Activated CD4-positive, alpha-beta T cell treated with anti-CD3 and anti-CD28 coated beads, Interleukin-2, amount 10 ng/mL, durations not matched to agents 7 days and 5 days (primary cell): ENCODE results near the gene PMM2. TPM values are rescaled to one million over a fixed set of nuclear protein-coding genes. Genes with fewer than 3 reads are reported as not detected.

Experiments used
- CTCF ChIA-PET: fragments of 350-600 bp; sonication (Branson Sonifier 250); formaldehyde crosslinking; loops from one replicate; lab custom pipeline; 2021; ENCODE audit warnings: antibody characterized with exemption; lab: Charles Lee
- POLR2A ChIA-PET: fragments of 350-600 bp; sonication (Branson Sonifier 250); formaldehyde crosslinking; loops from one replicate; lab custom pipeline; 2021; ENCODE audit warnings: antibody characterized with exemption; lab: Charles Lee
- DNase-seq: peaks from one replicate; pipeline ENCODE4 v3.0.0-alpha.2; 2020
- H3K27ac Mint-ChIP-seq: one replicate; pipeline ENCODE4 v1.8.0; 2021; ENCODE audit warnings: mild to moderate bottlenecking, moderate library complexity, mixed read lengths
- H3K27me3 Mint-ChIP-seq: one replicate; pipeline ENCODE4 v1.8.0; 2021; ENCODE audit warnings: mixed read lengths
- H3K36me3 Mint-ChIP-seq: one replicate; pipeline ENCODE4 v1.8.0; 2021; ENCODE audit warnings: low read depth, mixed read lengths
- H3K4me1 Mint-ChIP-seq: one replicate; pipeline ENCODE4 v1.8.0; 2021; ENCODE audit warnings: mixed read lengths
- H3K4me3 Mint-ChIP-seq: one replicate; pipeline ENCODE4 v1.8.0; 2021; ENCODE audit warnings: mild to moderate bottlenecking, moderate library complexity, mixed read lengths
- H3K9me3 Mint-ChIP-seq: one replicate; pipeline ENCODE4 v1.8.0; 2021; ENCODE audit warnings: mixed read lengths
- total RNA-seq, 2 experiments: library from RNA; stranded (reverse); gene quantifications; one replicate each; pipeline ENCODE4 v1.2.3, GENCODE V29; 2021

PMM2 gene
- total RNA-seq, 2 experiments from 2014 or later, result 37.0 to 38.9 TPM

DNA sequence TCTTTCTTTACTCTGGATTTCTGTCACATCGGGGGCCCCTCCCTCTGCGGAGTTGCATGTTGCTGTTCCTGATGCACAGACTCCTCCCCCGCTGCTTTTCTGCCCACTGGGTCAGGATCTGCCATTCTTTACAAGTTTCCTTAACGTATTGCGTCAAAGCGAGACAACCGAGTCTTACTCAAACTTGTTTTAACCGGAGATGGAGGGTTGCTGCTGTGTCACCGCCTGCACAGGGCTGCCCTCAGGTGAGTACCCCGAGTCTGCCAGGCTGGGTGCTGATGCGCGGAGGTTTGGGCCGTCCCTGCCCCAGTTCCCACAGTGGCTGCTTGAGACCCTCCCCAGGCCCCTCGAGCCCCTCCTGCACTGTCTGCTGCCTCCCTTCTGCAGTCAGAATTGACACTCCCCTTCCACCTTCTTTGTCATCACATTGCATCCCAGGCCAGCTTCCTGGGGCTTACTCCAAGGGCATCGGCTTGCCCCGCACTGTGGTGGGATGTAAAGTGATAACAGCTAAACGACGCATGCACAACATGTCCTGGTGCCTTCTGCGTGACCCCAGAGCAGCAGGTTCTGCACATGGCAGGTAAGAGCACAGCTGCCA is 51.9 kb downstream of the PMM2 start:
- Mint-ChIP-seq H3K36me3 (peaks cover 30% of the 10 kb centered on the region), H3K27ac (peak overlapping the region; percentile 4), H3K27me3 (no peaks in the 10 kb centered on the region), H3K9me3 (no peaks in the 10 kb centered on the region), H3K4me1 (peaks cover 32% of the 10 kb centered on the region), H3K4me3 (no peak overlapping the region)
- no peak for DNase-seq
- ChIA-PET POLR2A (no interaction called here), CTCF (interaction anchor here (0.9 to 1.1 kb wide), 2 partner anchors 11 to 21 kb away, joined by 4 to 5 read pairs; no protein-coding TSS in a partner anchor)

GRCh38 chr16:8850279-8850885 is 52.7 kb downstream of the PMM2 start:
- H3K4me3 Mint-ChIP-seq, result no peak overlapping the region
- peak overlapping the region; percentile 84 for H3K27ac Mint-ChIP-seq

GRCh38 chr16:8851761-8852403 is 54.2 kb downstream of the PMM2 start:
- Mint-ChIP-seq H3K9me3 (no peaks in the 10 kb centered on the region), H3K36me3 (peaks cover 46% of the 10 kb centered on the region), H3K27me3 (no peaks in the 10 kb centered on the region), H3K27ac (peak overlapping the region; percentile 65), H3K4me1 (peaks cover 48% of the 10 kb centered on the region), H3K4me3 (no peak overlapping the region)
- ChIA-PET POLR2A (no interaction called here), CTCF (interaction anchor here (1.3 to 1.8 kb wide), 2 partner anchors 12 to 19 kb away, joined by 3 to 6 read pairs; no protein-coding TSS in a partner anchor)
- DNase-seq, result no peak

More at GRCh38 chr16:8850279-8850885, 52.7 kb downstream of the PMM2 start:
- ChIA-PET CTCF (interaction anchor here (0.5 to 1.1 kb wide), 4 partner anchors 10 to 25 kb away, joined by 3 to 6 read pairs (median 4); partner anchors contain the start of gene CARHSP1), POLR2A (interaction anchor here (0.7 kb wide), 2 partner anchors 22 to 252 kb away, joined by 3 read pairs; no protein-coding TSS in a partner anchor)
- Mint-ChIP-seq H3K36me3 (peaks cover 36% of the 10 kb centered on the region), H3K4me1 (peaks cover 40% of the 10 kb centered on the region), H3K9me3 (no peaks in the 10 kb centered on the region), H3K27me3 (no peaks in the 10 kb centered on the region)
- no peak for DNase-seq

GRCh38 chr16:8852534-8852933 is 54.9 kb downstream of the PMM2 start:
- no peak overlapping the region for H3K4me3 Mint-ChIP-seq
- H3K9me3 Mint-ChIP-seq, result no peaks in the 10 kb centered on the region
- ChIA-PET POLR2A (no interaction called here), CTCF (interaction anchor here (1.3 to 1.8 kb wide), 3 partner anchors 11 to 19 kb away, joined by 3 to 6 read pairs (median 6); no protein-coding TSS in a partner anchor)
- peaks cover 50% of the 10 kb centered on the region for H3K4me1 Mint-ChIP-seq
- no peak for DNase-seq
- H3K27ac Mint-ChIP-seq, result peak overlapping the region; percentile 57
- no peaks in the 10 kb centered on the region for H3K27me3 Mint-ChIP-seq
- peaks cover 45% of the 10 kb centered on the region for H3K36me3 Mint-ChIP-seq

- POLR2A ChIA-PET, result no interaction called here
- peaks cover 50% of the 10 kb centered on the region for H3K36me3 Mint-ChIP-seq
Measured at GRCh38 chr16:8853150-8853549, 55.5 kb downstream of the PMM2 start.

DNA sequence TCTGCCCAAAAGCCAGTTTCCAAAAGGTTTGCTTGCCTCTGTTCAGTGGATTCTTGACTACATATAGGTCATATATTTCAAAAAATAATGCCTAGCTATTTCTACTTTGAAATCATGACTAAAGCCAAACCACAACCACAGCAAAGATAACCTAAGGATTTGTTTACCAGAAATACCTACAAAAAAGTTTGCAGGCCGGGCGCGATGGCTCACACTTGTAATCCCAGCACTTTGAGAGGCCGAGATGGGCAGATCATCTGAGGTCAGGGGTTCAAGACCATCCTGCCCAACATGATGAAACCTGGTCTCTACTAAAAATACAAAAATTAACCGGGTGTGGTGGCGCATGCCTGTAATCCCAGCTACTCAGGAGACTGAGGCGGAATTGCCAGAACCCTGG is 56.0 kb downstream of the PMM2 start:
- no peaks in the 10 kb centered on the region for H3K9me3 Mint-ChIP-seq
- no peak overlapping the region for H3K4me3 Mint-ChIP-seq
- POLR2A ChIA-PET, result interaction anchor here (0.7 kb wide), 1 partner anchor 36 kb away, joined by 3 read pairs; no protein-coding TSS in a partner anchor
- no peak for DNase-seq
- H3K27ac Mint-ChIP-seq, result no peak overlapping the region
- CTCF ChIA-PET, result interaction anchor here (1.6 to 1.8 kb wide), 2 partner anchors 11 to 18 kb away, joined by 6 read pairs; no protein-coding TSS in a partner anchor
- peaks cover 55% of the 10 kb centered on the region for H3K4me1 Mint-ChIP-seq
- H3K27me3 Mint-ChIP-seq, result no peaks in the 10 kb centered on the region
- peaks cover 52% of the 10 kb centered on the region for H3K36me3 Mint-ChIP-seq

More at GRCh38 chr16:8853150-8853549, 55.5 kb downstream of the PMM2 start:
- Mint-ChIP-seq H3K4me3 (no peak overlapping the region), H3K27me3 (no peaks in the 10 kb centered on the region), H3K4me1 (peaks cover 53% of the 10 kb centered on the region), H3K9me3 (no peaks in the 10 kb centered on the region), H3K27ac (peak overlapping the region; percentile 57)
- CTCF ChIA-PET, result interaction anchor here (1.6 to 1.8 kb wide), 2 partner anchors 11 to 18 kb away, joined by 6 read pairs; no protein-coding TSS in a partner anchor
- no peak for DNase-seq

GRCh38 chr16:8854298-8854948 is 56.8 kb downstream of the PMM2 start:
- POLR2A ChIA-PET, result interaction anchor here (0.7 kb wide), 1 partner anchor 37 kb away, joined by 3 read pairs; no protein-coding TSS in a partner anchor
- DNase-seq, result no peak
- Mint-ChIP-seq H3K9me3 (no peaks in the 10 kb centered on the region), H3K4me1 (peaks cover 57% of the 10 kb centered on the region), H3K27me3 (no peaks in the 10 kb centered on the region), H3K4me3 (no peak overlapping the region), H3K27ac (no peak overlapping the region), H3K36me3 (peaks cover 49% of the 10 kb centered on the region)
- CTCF ChIA-PET, result interaction anchor here (1.1 to 1.6 kb wide), 4 partner anchors 10 to 33 kb away, joined by 4 to 6 read pairs (median 5); no protein-coding TSS in a partner anchor

- ChIA-PET POLR2A (no interaction called here), CTCF (interaction anchor here (0.8 to 1.6 kb wide), 6 partner anchors 10 to 34 kb away, joined by 3 to 6 read pairs (median 4); partner anchors contain the start of gene CARHSP1)
- H3K27me3 Mint-ChIP-seq, result no peaks in the 10 kb centered on the region
- peak overlapping the region; percentile 72 for H3K27ac Mint-ChIP-seq
- H3K4me3 Mint-ChIP-seq, result no peak overlapping the region
- no peaks in the 10 kb centered on the region for H3K9me3 Mint-ChIP-seq
- peaks cover 56% of the 10 kb centered on the region for H3K4me1 Mint-ChIP-seq
- peaks cover 51% of the 10 kb centered on the region for H3K36me3 Mint-ChIP-seq
- no peak for DNase-seq
Measured at GRCh38 chr16:8855051-8855786, 57.6 kb downstream of the PMM2 start.

DNA sequence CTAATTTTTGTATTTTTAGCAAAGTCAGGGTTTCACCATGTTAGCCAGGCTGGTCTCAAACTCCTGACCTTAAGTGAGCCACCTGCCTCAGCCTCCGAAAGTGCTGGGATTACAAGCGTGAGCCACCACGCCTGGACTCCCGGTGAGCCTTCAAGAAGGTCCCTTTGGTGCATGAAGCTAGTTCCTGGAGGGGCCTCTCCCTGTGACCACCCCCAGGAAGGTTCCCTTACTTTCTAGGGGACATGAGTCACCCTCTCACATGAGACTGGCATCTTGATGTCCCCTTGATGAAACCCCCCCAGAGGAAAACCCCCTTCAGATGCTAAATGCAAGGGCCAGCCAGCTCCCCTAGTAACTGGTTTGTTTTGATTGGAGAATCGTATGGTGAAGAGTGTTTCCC is 58.3 kb downstream of the PMM2 start:
- Mint-ChIP-seq H3K36me3 (peaks cover 46% of the 10 kb centered on the region), H3K4me1 (peaks cover 49% of the 10 kb centered on the region), H3K27ac (peak overlapping the region; percentile 57), H3K4me3 (no peak overlapping the region), H3K9me3 (no peaks in the 10 kb centered on the region), H3K27me3 (no peaks in the 10 kb centered on the region)
- CTCF ChIA-PET, result interaction anchor here (0.7 to 1.5 kb wide), 5 partner anchors 9 to 295 kb away, joined by 3 to 6 read pairs (median 3); partner anchors contain the start of gene CARHSP1
- POLR2A ChIA-PET, result no interaction called here
- DNase-seq, result no peak

- POLR2A ChIA-PET, result no interaction called here
Measured at GRCh38 chr16:8858994-8859912, 61.6 kb downstream of the PMM2 start.

More at GRCh38 chr16:8858994-8859912, 61.6 kb downstream of the PMM2 start:
- CTCF ChIA-PET, result interaction anchor here (0.7 to 0.9 kb wide), 2 partner anchors 11 to 12 kb away, joined by 3 read pairs; no protein-coding TSS in a partner anchor
- no peaks in the 10 kb centered on the region for H3K27me3 Mint-ChIP-seq
- no peak for DNase-seq
- peaks cover 47% of the 10 kb centered on the region for H3K4me1 Mint-ChIP-seq
- H3K36me3 Mint-ChIP-seq, result peaks cover 39% of the 10 kb centered on the region
- no peaks in the 10 kb centered on the region for H3K9me3 Mint-ChIP-seq
- peak overlapping the region; percentile 13 for H3K27ac Mint-ChIP-seq
- H3K4me3 Mint-ChIP-seq, result no peak overlapping the region
